Middle frontal gyrus (tissue), 1 donor: ENCODE measurements around the gene CSAD.
A peak's percentile ranks its signal among the peaks of the same experiment; 100 is the strongest.
"Not testable (repeated sequence)": the region's sequence is repeated elsewhere in the genome, so short reads cannot be mapped to it uniquely, and the experiment has no call there.

Experiments
- DNase-seq: peaks from one replicate; pipeline ENCODE4 v3.0.0-alpha.2; 2015; ENCODE audit warnings: low spot score; ENCODE audit errors: extremely low spot score

Gene CSAD

GRCh38 chr12:53180931-53181645 lies 363 bp upstream of the CSAD start:
- DNase-seq: peak; percentile 57

GRCh38 chr12:53179687-53180219 lies 972 bp downstream of the CSAD start:
- no peak for DNase-seq

DNA sequence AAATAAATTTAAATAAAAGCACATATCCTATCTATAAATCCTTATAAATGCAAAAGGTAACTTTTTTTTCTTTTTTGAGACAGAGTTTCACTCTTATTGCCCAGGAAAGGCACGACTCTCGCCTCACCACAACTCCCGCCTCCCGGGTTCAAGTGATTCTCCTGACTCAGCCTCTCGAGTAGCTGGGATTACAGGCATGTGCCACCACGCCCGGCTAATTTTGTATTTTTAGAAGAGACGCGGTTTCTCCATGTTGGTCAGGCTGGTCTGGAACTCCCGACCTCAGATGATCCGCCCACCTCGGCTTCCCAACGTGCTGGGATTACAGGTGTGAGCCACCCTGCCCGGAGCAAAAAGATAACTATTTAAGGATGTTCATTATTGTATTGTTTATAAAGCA lies 1.9 kb downstream of the CSAD start:
- DNase-seq: not testable (repeated sequence)

DNA sequence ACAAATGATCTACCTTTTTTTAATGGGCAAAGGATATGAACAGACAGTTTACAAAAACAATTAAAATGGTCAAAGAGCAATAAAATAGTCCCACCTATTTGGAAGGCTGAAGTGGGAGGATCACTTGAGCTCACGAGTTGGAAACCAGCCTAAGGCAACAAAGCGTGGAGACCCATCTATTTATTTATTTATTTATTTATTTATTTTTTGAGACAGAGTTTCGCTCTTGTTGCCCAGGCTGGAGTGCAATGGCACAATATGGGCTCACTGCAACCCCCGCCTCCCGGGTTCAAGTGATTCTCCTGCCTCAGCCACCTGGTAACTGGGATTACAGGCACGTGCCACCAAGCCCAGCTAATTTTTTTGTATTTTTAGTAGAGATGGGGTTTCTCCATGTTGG lies 3.3 kb downstream of the CSAD start:
- DNase-seq: not testable (repeated sequence)

- DNase-seq: no peak
These were observed 4.0 kb downstream of the CSAD start for GRCh38 chr12:53176750-53177149.

DNA sequence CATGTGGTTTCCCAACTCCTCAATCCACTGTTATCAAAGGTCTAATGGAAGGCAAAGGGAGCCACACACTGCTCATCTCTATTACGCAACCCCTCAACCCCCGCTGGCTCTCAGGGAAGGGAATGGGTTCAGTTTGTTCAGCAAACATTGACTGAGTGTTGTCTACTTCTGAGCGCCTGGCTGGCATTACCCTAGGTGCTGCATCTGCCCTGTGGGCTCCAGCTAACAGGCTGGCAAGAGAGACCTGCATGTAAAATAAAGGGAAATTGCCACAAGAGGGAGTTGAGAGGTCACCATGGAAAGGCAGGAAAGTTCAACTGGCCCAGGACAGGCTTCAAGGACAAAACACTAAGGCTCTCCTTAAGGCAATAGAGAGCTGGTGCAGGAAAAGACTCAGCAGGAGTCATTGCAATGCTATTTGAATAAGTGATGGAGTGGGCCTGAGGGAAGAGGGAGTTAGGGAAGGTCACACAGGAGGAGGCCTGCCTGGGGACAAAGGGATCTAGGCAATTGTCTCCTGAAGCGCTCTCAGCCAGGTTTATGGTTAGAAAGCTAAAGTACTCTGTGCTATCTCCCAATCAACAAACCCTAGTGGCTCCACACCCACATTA lies 5.7 kb downstream of the CSAD start:
- DNase-seq: no peak

DNA sequence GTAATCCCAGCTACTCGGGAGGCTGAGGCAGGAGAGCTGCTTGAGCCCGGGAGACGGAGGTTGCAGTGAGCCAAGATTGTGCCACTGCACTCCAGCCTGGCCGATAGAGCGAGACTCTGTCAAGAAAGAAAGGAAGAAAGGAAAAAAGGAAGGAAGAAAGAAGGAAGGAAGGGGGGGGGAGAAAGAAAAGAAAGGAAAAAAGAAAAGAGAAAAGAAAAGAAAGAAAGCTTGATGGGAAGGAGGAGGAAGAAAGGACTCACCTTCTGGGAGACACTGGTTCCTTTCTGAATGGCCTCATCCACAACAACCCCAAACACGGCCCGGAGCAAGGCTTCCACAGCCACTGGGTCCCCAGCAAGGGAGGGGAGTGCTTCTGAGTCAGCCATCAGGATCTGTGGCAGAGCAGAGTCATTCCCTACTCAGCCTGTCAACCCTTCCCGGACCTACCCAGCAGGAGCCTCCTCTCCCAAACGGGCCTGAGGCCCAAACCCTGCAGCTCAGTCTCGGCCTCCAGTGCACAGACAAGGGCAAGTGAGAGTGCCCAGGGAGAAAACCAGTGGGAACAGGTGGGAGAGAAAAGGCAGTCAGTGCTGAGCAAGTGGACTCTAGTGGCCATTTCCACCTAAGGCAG lies 7.5 kb downstream of the CSAD start:
- no peak for DNase-seq

- no peak for DNase-seq
These were observed 8.4 kb downstream of the CSAD start for GRCh38 chr12:53172352-53172751.

GRCh38 chr12:53171725-53172329 lies 8.9 kb downstream of the CSAD start:
- no peak for DNase-seq

DNA sequence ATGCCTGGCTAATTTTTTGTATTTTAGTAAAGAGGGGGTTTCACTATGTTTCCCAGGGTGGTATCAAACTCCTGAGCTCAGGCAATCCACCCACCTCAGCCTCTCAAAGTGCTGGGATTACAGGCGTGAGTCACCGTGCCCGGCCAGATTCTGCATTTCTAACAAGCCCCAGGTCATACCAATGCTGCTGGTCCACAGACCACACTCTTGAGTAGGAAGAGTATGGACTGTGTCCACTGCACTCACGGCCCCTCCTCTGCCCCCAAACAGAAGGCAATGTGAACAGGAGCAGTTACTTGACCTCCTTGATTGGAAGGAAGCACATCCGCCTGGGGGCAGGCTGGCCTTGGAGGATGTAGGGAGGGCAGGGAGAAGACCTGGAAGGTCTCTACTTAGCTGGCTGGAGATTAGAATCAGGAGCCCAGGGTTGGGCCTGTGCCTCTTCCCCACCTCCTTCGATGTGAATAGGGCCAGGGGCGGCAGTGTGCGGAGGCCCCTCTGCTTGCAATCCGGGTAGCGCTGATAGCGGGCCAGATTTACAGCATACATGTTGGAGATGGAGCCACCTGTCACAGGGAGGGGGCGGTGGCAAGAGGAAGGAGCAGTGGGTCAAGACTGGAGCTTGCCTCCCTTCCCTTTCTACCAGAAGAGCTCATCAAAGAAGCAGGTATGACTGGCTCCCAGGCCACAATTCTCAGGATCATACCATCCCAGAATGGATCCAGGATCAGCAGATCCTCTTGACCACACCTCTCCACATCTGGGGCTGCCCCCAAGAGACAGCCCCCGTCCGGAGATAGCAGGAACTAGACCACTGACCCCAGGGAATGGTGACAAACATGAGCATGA lies 9.6 kb downstream of the CSAD start:
- DNase-seq: no peak

- DNase-seq: no peak
These were observed 10.5 kb downstream of the CSAD start for GRCh38 chr12:53170215-53170614.

DNA sequence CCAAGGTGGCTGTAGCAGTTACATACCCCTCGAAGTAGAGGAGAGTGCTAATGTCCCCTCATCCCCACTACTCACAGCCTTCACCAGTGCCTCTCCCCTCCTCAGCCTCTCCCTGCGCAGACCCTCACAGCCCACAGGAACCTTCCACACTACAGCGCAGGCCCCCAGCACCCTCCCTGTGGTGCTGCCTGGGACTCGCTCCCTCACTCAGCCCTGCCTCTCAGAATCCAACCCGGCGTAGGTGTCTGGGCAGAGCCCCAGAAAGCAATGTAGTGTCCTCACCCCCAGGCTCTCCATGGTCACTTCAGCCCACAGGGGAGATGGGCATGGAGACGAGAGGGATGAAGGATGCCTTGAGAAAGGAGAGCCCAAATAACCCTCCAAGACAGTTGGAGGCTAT lies 11.1 kb downstream of the CSAD start:
- no peak for DNase-seq

GRCh38 chr12:53166837-53167236 lies 13.9 kb downstream of the CSAD start:
- no peak for DNase-seq

- DNase-seq: not testable (repeated sequence)
These were observed 17.7 kb downstream of the CSAD start for GRCh38 chr12:53163008-53163407.

GRCh38 chr12:53161119-53161911 lies 19.4 kb downstream of the CSAD start:
- no peak for DNase-seq

- no peak for DNase-seq
These were observed 20.1 kb downstream of the CSAD start for GRCh38 chr12:53160673-53161072.

GRCh38 chr12:53160000-53160399 lies 20.7 kb downstream of the CSAD start:
- DNase-seq: no peak

DNA sequence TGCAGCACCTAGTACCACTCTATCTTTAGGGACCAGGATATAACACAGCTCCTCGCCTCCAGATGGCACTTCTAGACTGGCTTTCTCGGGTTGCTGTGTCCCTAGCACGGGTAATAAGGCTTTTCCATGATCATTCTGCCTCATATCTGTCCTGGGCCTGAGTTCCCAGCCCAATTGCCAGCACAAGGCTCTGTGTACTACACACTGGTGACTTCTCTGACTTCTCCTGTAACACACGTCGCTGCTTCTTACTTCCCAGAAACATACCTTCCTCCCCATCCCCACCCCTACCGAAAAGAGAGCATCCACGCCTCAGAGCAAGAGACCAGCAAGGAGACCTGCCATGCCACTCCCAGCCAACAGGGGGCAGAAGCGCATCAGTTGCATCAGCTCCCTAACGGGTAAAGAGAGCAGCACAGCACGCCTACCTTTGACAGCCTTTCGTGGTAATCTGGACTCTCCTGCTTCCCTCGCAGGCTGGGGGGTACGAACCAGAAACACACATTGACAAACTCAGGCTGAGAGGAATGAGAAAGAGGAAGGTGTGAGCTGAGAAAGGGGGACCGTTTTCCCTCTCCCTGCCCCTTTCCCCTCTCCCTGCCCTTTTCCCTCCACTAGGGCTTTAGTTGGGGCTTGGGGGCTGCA lies 21.4 kb downstream of the CSAD start:
- DNase-seq: peak; percentile 11

- no peak for DNase-seq
These were observed 28.3 kb downstream of the CSAD start for GRCh38 chr12:53152390-53152789.

DNA sequence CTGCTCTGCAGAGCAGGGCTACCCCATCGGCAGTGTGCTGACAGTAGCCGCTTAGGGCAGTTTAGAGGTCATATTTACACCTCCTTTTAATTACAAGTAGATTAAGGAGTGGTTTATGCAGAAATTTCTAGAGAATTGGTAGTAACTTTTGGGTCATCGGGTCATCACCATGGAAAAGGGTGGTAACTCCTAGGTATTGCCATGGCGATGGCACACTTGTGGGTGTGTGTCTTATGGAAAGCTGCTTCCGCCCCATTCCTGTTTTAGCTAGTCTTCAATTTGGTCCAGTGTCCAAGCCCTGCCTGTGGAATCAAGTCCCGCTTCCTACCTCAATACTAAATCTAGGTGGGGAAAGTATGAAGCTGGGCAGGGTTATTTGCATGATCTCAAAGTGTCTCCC lies 29.7 kb downstream of the CSAD start:
- no peak for DNase-seq
